Panc1 (cell line): ENCODE data around the gene TXLNA.

Experiments used
- CTCF ChIP-seq: fragments of 450-650 bp; IDR thresholded peaks from 2 replicates; pipeline ENCODE4 v1.5.1; 2017; ENCODE audit warnings: mild to moderate bottlenecking
- POLR2AphosphoS5 ChIP-seq: IDR thresholded peaks from 2 replicates; pipeline ENCODE4 v1.6.1; 2012; ENCODE audit warnings: mild to moderate bottlenecking, low read depth, low read length, moderate library complexity
- REST ChIP-seq, 2 experiments: IDR thresholded peaks; 2 replicates each; pipeline ENCODE4 v1.6.1; 2011 to 2012; ENCODE audit warnings: low read depth in 2 of 2, control low read depth in 1 of 2, low read length in 1 of 2, mild to moderate bottlenecking in 1 of 2, moderate library complexity in 1 of 2; ENCODE audit not compliant: insufficient read depth in 1 of 2
- SIN3A ChIP-seq: IDR thresholded peaks from 2 replicates; pipeline ENCODE4 v1.6.1; 2012; ENCODE audit warnings: low read depth, mild to moderate bottlenecking, low read length, moderate library complexity, borderline replicate concordance; ENCODE audit not compliant: insufficient read depth

GRCh38 chr1:32208469-32208868 lies 29.0 kb downstream of the TXLNA start:
- TF ChIP-seq CTCF = no peak
- TF ChIP-seq REST (IDR thresholded peaks at IDR 0.05; ENCODE audit: insufficient read depth in 1 of 2, low read depth in 2 of 2, low read length in 1 of 2) = no peak
- no peak for TF ChIP-seq POLR2AphosphoS5
- TF ChIP-seq SIN3A = no peak
